Activated CD4-positive, alpha-beta memory T cell treated with anti-CD3 and anti-CD28 coated beads for 36 hours (primary cell): ENCODE measurements around the gene EPS8. TPM values are rescaled to one million over a fixed set of nuclear protein-coding genes. Genes with fewer than 3 reads are reported as not detected.

Source experiments
- CTCF ChIA-PET: fragments of 350-600 bp; sonication (Branson Sonifier 250); formaldehyde crosslinking; loops from one replicate; lab custom pipeline; 2021; ENCODE audit warnings: antibody characterized with exemption, inconsistent platforms; lab: Charles Lee
- POLR2A ChIA-PET: fragments of 350-600 bp; sonication (Branson Sonifier 250); formaldehyde crosslinking; loops from one replicate; lab custom pipeline; 2021; ENCODE audit warnings: antibody characterized with exemption; lab: Charles Lee
- DNase-seq: peaks from one replicate; pipeline ENCODE4 v3.0.0-alpha.2; 2020
- H3K27ac Mint-ChIP-seq: one replicate; pipeline ENCODE4 v1.8.0; 2021; ENCODE audit warnings: mixed read lengths
- H3K27me3 Mint-ChIP-seq: one replicate; pipeline ENCODE4 v1.8.0; 2021; ENCODE audit warnings: mixed read lengths
- H3K36me3 Mint-ChIP-seq: one replicate; pipeline ENCODE4 v1.8.0; 2021; ENCODE audit warnings: mixed read lengths
- H3K4me1 Mint-ChIP-seq: one replicate; pipeline ENCODE4 v1.8.0; 2021; ENCODE audit warnings: low read depth, mixed read lengths
- H3K4me3 Mint-ChIP-seq: one replicate; pipeline ENCODE4 v1.8.0; 2021; ENCODE audit warnings: mild to moderate bottlenecking, mixed read lengths
- H3K9me3 Mint-ChIP-seq: one replicate; pipeline ENCODE4 v1.8.0; 2021; ENCODE audit warnings: mixed read lengths
- intact Hi-C: fragments of 100-400 bp; cut with micrococcal nuclease; formaldehyde crosslinking; loops from one replicate; pipeline ENCODE4 v1.15.1; 2023
- total RNA-seq, 2 experiments: library from RNA; stranded (reverse); gene quantifications; one replicate each; pipeline ENCODE4 v1.2.3, GENCODE V29; 2021

EPS8 gene
- total RNA-seq, 2 experiments from 2014 or later = 3.2 to 3.5 TPM

DNA sequence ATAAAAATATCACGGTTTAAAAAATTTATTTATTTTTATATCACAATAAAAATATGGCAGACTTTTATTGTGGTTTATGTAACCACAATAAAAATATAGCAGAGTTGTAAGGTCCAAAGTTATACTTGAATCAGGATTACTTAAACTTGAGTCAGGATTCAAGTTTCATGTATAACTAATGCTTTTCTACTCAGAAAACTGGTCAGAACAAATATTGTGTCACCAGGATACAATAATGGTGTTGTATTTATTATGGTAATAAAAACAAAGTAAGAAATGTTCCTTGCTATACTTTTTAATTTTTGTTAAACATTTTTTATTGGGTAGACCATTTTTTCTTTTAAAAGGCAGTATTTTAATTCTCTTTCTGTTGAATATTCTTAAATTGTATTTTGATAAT, 29.2 kb upstream of the EPS8 start:
- H3K4me3 Mint-ChIP-seq = no peak overlapping the region
- no peaks in the 10 kb centered on the region for H3K4me1 Mint-ChIP-seq
- ChIA-PET CTCF (no interaction called here), POLR2A (no interaction called here)
- H3K36me3 Mint-ChIP-seq = no peaks in the 10 kb centered on the region
- DNase-seq = no peak
- no peak overlapping the region for H3K27ac Mint-ChIP-seq
- H3K27me3 Mint-ChIP-seq = peaks cover 3% of the 10 kb centered on the region
- intact Hi-C loops = no loop called here
- peaks cover 4% of the 10 kb centered on the region for H3K9me3 Mint-ChIP-seq

DNA sequence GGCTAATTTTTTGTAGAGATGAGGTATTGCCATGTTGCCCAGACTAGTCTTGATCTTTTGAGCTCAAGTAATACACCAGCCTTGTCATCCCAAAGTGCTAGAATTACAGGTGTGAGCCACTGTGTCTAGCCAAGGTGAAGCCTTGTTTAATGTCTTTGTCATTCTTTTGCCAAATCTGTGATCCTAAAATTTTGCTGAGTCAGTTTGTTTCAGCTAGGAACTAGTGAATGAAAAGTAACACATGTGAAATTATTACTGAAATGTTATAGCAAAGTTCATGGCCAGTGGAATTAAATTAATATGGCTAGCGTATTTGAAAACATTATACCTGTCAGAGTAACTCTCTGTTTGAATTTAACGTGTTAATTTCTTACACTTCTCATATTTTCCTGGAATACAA, 26.5 kb upstream of the EPS8 start:
- ChIA-PET CTCF (no interaction called here), POLR2A (no interaction called here)
- DNase-seq = no peak
- Mint-ChIP-seq H3K9me3 (peaks cover 4% of the 10 kb centered on the region), H3K4me3 (no peak overlapping the region), H3K36me3 (no peaks in the 10 kb centered on the region), H3K27me3 (peaks cover 11% of the 10 kb centered on the region), H3K27ac (no peak overlapping the region), H3K4me1 (no peaks in the 10 kb centered on the region)
- intact Hi-C loops = no loop called here

DNA sequence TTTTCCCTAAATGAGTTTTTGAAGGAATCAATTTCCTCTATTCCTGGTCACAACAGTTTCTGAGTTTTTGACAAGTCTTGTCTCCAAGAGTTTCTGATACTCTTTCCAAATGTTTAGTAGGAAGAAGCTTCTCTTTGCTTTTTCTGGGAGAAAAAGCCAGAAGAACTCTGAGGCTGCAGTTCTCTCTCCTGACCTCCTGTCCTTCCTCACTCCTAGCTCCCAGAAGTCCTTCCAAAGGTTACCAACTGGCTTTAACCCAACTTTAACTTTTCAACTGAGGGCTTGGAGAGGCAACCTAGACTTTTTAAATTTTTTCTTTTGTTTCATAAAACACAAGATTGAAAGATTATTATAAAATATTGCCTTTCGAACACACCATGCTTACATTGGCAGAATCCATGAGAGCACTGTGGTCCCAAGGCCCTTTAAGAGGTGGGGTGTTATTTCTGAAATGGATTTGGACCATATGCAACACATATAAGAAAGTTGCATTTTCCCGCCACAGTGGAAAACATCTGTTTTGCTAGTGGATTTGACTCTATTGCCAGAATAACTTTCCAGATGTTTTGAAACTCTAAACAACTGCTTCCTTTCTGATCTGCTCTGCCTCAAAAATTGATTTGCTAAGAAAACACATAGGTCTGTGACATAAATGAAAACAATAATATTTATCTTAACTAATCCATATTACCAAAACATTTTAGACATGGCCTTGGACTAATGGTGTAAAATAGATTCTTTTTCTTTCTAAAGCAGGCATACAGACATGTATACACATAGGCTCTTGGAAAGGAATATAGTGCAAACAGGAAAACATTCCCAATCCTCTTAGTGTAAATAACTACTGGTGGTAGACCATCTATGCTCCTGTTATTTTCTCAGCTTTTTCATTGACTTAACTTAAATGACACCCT, 22.3 kb upstream of the EPS8 start:
- Mint-ChIP-seq H3K9me3 (no peaks in the 10 kb centered on the region), H3K4me1 (no peaks in the 10 kb centered on the region), H3K4me3 (no peak overlapping the region), H3K27me3 (peaks cover 11% of the 10 kb centered on the region), H3K27ac (no peak overlapping the region), H3K36me3 (no peaks in the 10 kb centered on the region)
- intact Hi-C loops = no loop called here
- POLR2A ChIA-PET = no interaction called here
- CTCF ChIA-PET = no interaction called here
- DNase-seq = no peak

GRCh38 chr12:15808652-15809051, 19.5 kb upstream of the EPS8 start:
- Mint-ChIP-seq H3K27ac (no peak overlapping the region), H3K4me3 (no peak overlapping the region), H3K36me3 (no peaks in the 10 kb centered on the region), H3K4me1 (no peaks in the 10 kb centered on the region), H3K27me3 (peaks cover 11% of the 10 kb centered on the region), H3K9me3 (no peaks in the 10 kb centered on the region)
- ChIA-PET POLR2A (no interaction called here), CTCF (interaction anchor here (1.2 kb wide), 1 partner anchor 102 kb away, joined by 3 read pairs; no protein-coding TSS in a partner anchor)
- no peak for DNase-seq
- intact Hi-C loops = no loop called here

DNA sequence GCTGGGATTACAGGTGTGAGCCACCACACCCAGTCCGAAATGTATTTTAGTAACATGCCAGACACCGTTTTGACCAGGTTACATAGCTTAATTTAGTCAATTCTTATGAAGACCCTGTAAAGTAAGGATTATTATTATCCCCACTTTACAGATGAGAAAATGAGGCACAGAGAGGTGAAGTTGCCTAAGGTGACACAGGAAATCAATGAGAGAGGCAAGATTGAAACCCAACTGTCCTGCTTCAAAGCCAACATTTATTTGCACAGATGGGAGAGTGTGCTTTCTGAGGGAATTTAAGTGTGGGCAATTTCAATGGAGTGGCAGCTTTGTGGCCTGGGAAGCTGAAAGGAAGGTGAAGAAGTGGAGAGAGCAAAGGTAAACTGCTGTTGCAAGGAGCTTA, 19.1 kb upstream of the EPS8 start:
- intact Hi-C loops = no loop called here
- Mint-ChIP-seq H3K9me3 (no peaks in the 10 kb centered on the region), H3K36me3 (no peaks in the 10 kb centered on the region), H3K27ac (no peak overlapping the region), H3K4me3 (no peak overlapping the region), H3K4me1 (no peaks in the 10 kb centered on the region), H3K27me3 (peaks cover 11% of the 10 kb centered on the region)
- ChIA-PET POLR2A (no interaction called here), CTCF (no interaction called here)
- no peak for DNase-seq

GRCh38 chr12:15806826-15807225, 17.6 kb upstream of the EPS8 start:
- no peaks in the 10 kb centered on the region for H3K9me3 Mint-ChIP-seq
- POLR2A ChIA-PET = no interaction called here
- no peaks in the 10 kb centered on the region for H3K4me1 Mint-ChIP-seq
- no peak overlapping the region for H3K27ac Mint-ChIP-seq
- H3K36me3 Mint-ChIP-seq = no peaks in the 10 kb centered on the region
- CTCF ChIA-PET = no interaction called here
- intact Hi-C loops = no loop called here
- DNase-seq = no peak
- H3K27me3 Mint-ChIP-seq = peaks cover 10% of the 10 kb centered on the region
- no peak overlapping the region for H3K4me3 Mint-ChIP-seq

GRCh38 chr12:15801770-15802744, 12.9 kb upstream of the EPS8 start:
- CTCF ChIA-PET = no interaction called here
- no peak for DNase-seq
- peaks cover 10% of the 10 kb centered on the region for H3K27me3 Mint-ChIP-seq
- POLR2A ChIA-PET = no interaction called here
- no peaks in the 10 kb centered on the region for H3K36me3 Mint-ChIP-seq
- no peak overlapping the region for H3K4me3 Mint-ChIP-seq
- H3K9me3 Mint-ChIP-seq = no peaks in the 10 kb centered on the region
- H3K27ac Mint-ChIP-seq = no peak overlapping the region
- intact Hi-C loops = no loop called here
- no peaks in the 10 kb centered on the region for H3K4me1 Mint-ChIP-seq

DNA sequence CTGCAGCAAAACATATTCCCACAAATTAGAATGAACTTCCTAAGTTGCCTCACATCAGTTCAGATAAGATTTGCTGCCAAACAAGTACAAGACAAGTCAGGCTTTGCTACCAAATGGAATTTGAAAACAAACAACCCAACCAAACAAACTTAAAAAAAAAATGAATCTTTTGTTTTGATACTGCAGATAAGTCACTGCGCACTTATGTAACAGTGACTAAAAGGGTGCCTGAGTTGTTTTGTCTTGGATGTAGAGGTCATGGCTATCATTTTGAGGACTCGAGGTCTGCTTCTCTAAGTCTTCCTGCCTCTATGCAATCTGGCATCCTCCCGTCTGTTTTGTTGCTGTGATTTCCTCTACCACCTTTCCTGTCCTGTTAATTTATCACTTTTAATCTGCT, 11.1 kb upstream of the EPS8 start:
- CTCF ChIA-PET = no interaction called here
- Mint-ChIP-seq H3K27ac (no peak overlapping the region), H3K4me3 (no peak overlapping the region), H3K36me3 (no peaks in the 10 kb centered on the region), H3K4me1 (no peaks in the 10 kb centered on the region), H3K9me3 (no peaks in the 10 kb centered on the region), H3K27me3 (peaks cover 10% of the 10 kb centered on the region)
- intact Hi-C loops = no loop called here
- DNase-seq = no peak
- POLR2A ChIA-PET = no interaction called here

DNA sequence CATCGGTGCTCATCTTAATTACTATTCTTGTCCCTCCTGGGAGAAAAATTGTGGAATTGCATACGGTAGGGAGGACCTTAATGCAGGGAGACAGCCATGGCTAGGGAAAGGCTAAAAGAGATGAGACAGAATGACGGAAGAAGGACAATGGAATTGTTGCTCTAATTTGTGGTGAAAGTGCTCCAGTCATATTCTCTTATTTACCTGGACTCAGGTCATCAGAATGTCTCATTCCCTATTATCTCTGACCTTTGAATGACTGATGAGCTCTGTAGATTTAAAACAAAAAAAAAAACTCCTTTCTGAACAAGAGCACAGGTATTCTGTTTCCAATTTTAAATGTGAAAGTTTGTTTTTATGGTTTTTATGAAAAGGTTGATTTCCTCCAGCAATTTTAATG, 8.6 kb upstream of the EPS8 start:
- no peak overlapping the region for H3K4me3 Mint-ChIP-seq
- H3K36me3 Mint-ChIP-seq = no peaks in the 10 kb centered on the region
- H3K4me1 Mint-ChIP-seq = no peaks in the 10 kb centered on the region
- intact Hi-C loops = no loop called here
- no peaks in the 10 kb centered on the region for H3K9me3 Mint-ChIP-seq
- CTCF ChIA-PET = interaction anchor here (0.6 kb wide), 1 partner anchor 100 kb away, joined by 3 read pairs; no protein-coding TSS in a partner anchor
- no peak for DNase-seq
- peaks cover 9% of the 10 kb centered on the region for H3K27me3 Mint-ChIP-seq
- no peak overlapping the region for H3K27ac Mint-ChIP-seq
- POLR2A ChIA-PET = no interaction called here

- ChIA-PET CTCF (interaction anchor here (0.6 kb wide), 1 partner anchor 264 kb away, joined by 3 read pairs; no protein-coding TSS in a partner anchor), POLR2A (no interaction called here)
- H3K9me3 Mint-ChIP-seq = no peaks in the 10 kb centered on the region
- no peaks in the 10 kb centered on the region for H3K4me1 Mint-ChIP-seq
- intact Hi-C loops = no loop called here
- H3K36me3 Mint-ChIP-seq = no peaks in the 10 kb centered on the region
- H3K4me3 Mint-ChIP-seq = no peak overlapping the region
- DNase-seq = no peak
- no peak overlapping the region for H3K27ac Mint-ChIP-seq
- H3K27me3 Mint-ChIP-seq = peaks cover 9% of the 10 kb centered on the region
Observed at GRCh38 chr12:15796493-15797141, 7.4 kb upstream of the EPS8 start.

- H3K4me3 Mint-ChIP-seq = no peak overlapping the region
- peaks cover 16% of the 10 kb centered on the region for H3K27me3 Mint-ChIP-seq
- no peaks in the 10 kb centered on the region for H3K9me3 Mint-ChIP-seq
- DNase-seq = no peak
- H3K27ac Mint-ChIP-seq = no peak overlapping the region
- ChIA-PET POLR2A (no interaction called here), CTCF (interaction anchor here (0.8 kb wide), 1 partner anchor 263 kb away, joined by 4 read pairs; no protein-coding TSS in a partner anchor)
- intact Hi-C loops = no loop called here
- H3K36me3 Mint-ChIP-seq = no peaks in the 10 kb centered on the region
- H3K4me1 Mint-ChIP-seq = peaks cover 4% of the 10 kb centered on the region
Observed at GRCh38 chr12:15794836-15795235, 5.6 kb upstream of the EPS8 start.

- POLR2A ChIA-PET = no interaction called here
- DNase-seq = no peak
- H3K4me1 Mint-ChIP-seq = peaks cover 7% of the 10 kb centered on the region
- CTCF ChIA-PET = interaction anchor here (0.6 to 1.3 kb wide), 2 partner anchors 209 to 434 kb away, joined by 3 read pairs; no protein-coding TSS in a partner anchor
- intact Hi-C loops = no loop called here
- no peak overlapping the region for H3K27ac Mint-ChIP-seq
- no peaks in the 10 kb centered on the region for H3K9me3 Mint-ChIP-seq
- peaks cover 18% of the 10 kb centered on the region for H3K27me3 Mint-ChIP-seq
- no peaks in the 10 kb centered on the region for H3K36me3 Mint-ChIP-seq
- no peak overlapping the region for H3K4me3 Mint-ChIP-seq
Observed at GRCh38 chr12:15794196-15794595, 5.0 kb upstream of the EPS8 start.
